Stimulated activated naive CD8-positive, alpha-beta T cell treated with anti-CD3 and anti-CD28 coated beads, Interleukin-15, Interleukin-2, amounts not matched to agents 100 ng/mL and 50 ng/mL, for 24 hours (primary cell): ENCODE measurements around the gene MYRIP.
"Not testable (repeated sequence)": the region's sequence is repeated elsewhere in the genome, so short reads cannot be mapped to it uniquely, and the experiment has no call there.

Source experiments
- H3K27ac Mint-ChIP-seq: one replicate; pipeline ENCODE4 v1.8.0; 2021; ENCODE audit warnings: mild to moderate bottlenecking, mixed read lengths
- H3K27me3 Mint-ChIP-seq: one replicate; pipeline ENCODE4 v1.8.0; 2021; ENCODE audit warnings: mixed read lengths
- H3K36me3 Mint-ChIP-seq: one replicate; pipeline ENCODE4 v1.8.0; 2021; ENCODE audit warnings: low read depth, mixed read lengths
- H3K4me1 Mint-ChIP-seq: one replicate; pipeline ENCODE4 v1.8.0; 2021; ENCODE audit warnings: low read depth, mixed read lengths
- H3K4me3 Mint-ChIP-seq: one replicate; pipeline ENCODE4 v1.8.0; 2021; ENCODE audit warnings: mild to moderate bottlenecking, mixed read lengths
- H3K9me3 Mint-ChIP-seq: one replicate; pipeline ENCODE4 v1.8.0; 2021; ENCODE audit warnings: mixed read lengths

Gene MYRIP

GRCh38 chr3:40044487-40044886 is 235.1 kb downstream of the MYRIP start:
- Mint-ChIP-seq H3K27ac (no peak overlapping the region), H3K4me1 (no peaks in the 10 kb centered on the region), H3K36me3 (no peaks in the 10 kb centered on the region), H3K9me3 (no peaks in the 10 kb centered on the region), H3K27me3 (peaks cover 5% of the 10 kb centered on the region), H3K4me3 (no peak overlapping the region)

- Mint-ChIP-seq H3K9me3 (no peaks in the 10 kb centered on the region), H3K4me1 (no peaks in the 10 kb centered on the region)
Observed at GRCh38 chr3:40045051-40045450, 235.6 kb downstream of the MYRIP start.

DNA sequence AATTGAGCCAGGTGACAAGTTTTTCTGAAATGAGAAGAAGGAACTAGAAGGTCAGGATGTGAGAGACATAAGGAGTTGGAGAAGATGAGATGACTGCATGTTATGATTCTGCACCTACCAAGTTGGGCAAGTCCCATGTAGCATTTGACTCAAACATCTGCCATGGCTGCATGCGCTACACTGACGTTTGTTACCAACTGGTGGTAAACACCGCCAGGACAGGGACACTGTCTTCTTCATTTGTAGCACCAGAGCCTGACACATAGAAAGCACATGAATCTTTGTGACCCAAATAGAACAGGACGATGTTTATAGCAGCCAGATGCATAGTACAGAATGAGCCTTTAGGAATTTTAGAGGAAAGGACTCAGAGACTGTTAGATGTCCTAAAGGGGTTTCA is 236.7 kb downstream of the MYRIP start:
- H3K27ac Mint-ChIP-seq = no peak overlapping the region
- H3K27me3 Mint-ChIP-seq = no peaks in the 10 kb centered on the region
- H3K4me3 Mint-ChIP-seq = no peak overlapping the region
- H3K36me3 Mint-ChIP-seq = no peaks in the 10 kb centered on the region
- no peaks in the 10 kb centered on the region for H3K9me3 Mint-ChIP-seq
- no peaks in the 10 kb centered on the region for H3K4me1 Mint-ChIP-seq

More at GRCh38 chr3:40045051-40045450, 235.6 kb downstream of the MYRIP start:
- Mint-ChIP-seq H3K27ac (no peak overlapping the region), H3K4me3 (no peak overlapping the region), H3K27me3 (peaks cover under 1% of the 10 kb centered on the region), H3K36me3 (no peaks in the 10 kb centered on the region)

DNA sequence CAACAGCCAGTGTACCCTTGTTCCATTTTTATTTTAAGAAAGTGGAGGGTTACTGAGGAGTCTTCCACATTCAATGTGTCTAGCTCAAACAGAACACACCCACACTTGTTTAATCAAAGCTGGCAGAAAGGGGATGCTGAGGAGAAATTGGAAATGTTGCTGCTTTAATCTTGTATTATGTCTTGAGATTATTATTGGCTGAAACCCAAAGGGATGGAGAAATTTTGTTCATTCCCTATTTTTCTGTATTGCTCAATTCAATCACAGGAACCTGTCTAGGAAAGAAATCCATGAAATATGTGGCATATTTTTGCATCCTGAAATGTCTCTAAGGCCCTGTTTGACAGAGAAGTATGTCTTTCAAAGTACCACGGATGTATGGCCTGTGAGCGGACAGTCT is 238.0 kb downstream of the MYRIP start:
- Mint-ChIP-seq H3K27ac (no peak overlapping the region), H3K4me3 (no peak overlapping the region), H3K4me1 (no peaks in the 10 kb centered on the region), H3K36me3 (no peaks in the 10 kb centered on the region), H3K27me3 (no peaks in the 10 kb centered on the region), H3K9me3 (no peaks in the 10 kb centered on the region)

DNA sequence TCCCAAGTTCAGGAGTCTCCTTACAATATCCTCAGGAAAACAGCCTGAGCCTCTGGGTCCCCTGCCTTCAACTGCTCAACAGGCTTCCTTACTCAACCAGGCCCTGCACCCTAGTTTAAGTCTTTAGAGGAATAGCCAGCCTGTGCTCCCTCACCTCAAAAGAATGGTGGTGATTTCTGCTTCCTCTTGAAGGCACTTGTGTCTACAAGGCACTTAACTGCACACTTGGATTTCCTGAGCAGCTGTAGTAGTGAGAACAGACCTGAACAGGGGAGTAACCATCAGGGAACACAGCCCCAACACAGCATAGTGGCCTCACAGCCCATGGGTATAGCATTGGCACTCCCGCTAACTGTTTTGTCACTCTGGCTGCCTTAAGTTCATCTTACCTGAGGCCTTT is 244.3 kb downstream of the MYRIP start:
- H3K27ac Mint-ChIP-seq = no peak overlapping the region
- no peaks in the 10 kb centered on the region for H3K36me3 Mint-ChIP-seq
- no peak overlapping the region for H3K4me3 Mint-ChIP-seq
- peaks cover 3% of the 10 kb centered on the region for H3K27me3 Mint-ChIP-seq
- no peaks in the 10 kb centered on the region for H3K4me1 Mint-ChIP-seq
- no peaks in the 10 kb centered on the region for H3K9me3 Mint-ChIP-seq

GRCh38 chr3:40054568-40055222 is 245.3 kb downstream of the MYRIP start:
- Mint-ChIP-seq H3K27me3 (peaks cover 7% of the 10 kb centered on the region), H3K27ac (no peak overlapping the region), H3K4me1 (no peaks in the 10 kb centered on the region), H3K4me3 (no peak overlapping the region), H3K9me3 (peaks cover 5% of the 10 kb centered on the region), H3K36me3 (no peaks in the 10 kb centered on the region)

DNA sequence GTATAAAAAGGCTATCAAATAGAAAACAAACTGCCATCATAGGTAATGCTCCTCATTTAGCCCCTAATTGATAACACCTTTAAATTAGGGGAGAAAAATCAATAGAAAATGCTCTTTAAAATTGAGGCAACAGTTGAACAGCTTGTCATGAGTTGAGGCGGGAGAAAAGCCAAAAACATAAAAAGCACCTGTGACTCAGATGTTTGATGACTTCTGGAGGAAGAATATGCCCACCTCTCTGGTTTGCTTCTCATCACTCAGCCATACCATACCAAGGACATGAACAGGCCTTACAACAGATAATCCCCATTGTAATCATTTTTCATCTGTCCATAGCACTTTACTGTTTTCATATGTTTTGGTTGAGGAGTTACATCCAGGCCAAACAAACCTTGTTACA is 246.0 kb downstream of the MYRIP start:
- Mint-ChIP-seq H3K36me3 (no peaks in the 10 kb centered on the region), H3K27me3 (peaks cover 9% of the 10 kb centered on the region)

DNA sequence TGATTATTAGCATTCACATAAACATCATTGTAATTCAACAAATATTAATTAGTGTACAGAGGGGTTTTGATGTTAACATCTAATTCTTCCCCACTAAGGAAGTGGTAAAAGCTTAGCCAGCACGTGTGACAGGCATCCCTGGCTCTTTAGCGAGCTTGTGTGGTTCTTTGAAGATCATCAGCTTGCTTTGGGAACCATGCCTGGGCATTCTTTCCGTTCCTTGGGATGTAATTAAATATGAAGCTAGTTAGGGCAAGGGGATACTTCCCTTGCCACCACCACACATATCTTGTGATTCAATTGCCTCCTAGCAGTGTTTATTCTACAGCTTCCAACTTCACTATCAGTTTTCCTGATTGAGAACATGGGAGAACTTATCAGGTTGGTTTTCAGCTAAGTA is 246.5 kb downstream of the MYRIP start:
- Mint-ChIP-seq H3K27me3 (peaks cover 9% of the 10 kb centered on the region), H3K36me3 (no peaks in the 10 kb centered on the region), H3K4me1 (no peaks in the 10 kb centered on the region), H3K27ac (no peak overlapping the region), H3K9me3 (peaks cover 7% of the 10 kb centered on the region), H3K4me3 (no peak overlapping the region)

More for the DNA sequence above, 246.0 kb downstream of the MYRIP start:
- H3K9me3 Mint-ChIP-seq = peaks cover 7% of the 10 kb centered on the region
- no peaks in the 10 kb centered on the region for H3K4me1 Mint-ChIP-seq
- no peak overlapping the region for H3K4me3 Mint-ChIP-seq
- H3K27ac Mint-ChIP-seq = no peak overlapping the region

DNA sequence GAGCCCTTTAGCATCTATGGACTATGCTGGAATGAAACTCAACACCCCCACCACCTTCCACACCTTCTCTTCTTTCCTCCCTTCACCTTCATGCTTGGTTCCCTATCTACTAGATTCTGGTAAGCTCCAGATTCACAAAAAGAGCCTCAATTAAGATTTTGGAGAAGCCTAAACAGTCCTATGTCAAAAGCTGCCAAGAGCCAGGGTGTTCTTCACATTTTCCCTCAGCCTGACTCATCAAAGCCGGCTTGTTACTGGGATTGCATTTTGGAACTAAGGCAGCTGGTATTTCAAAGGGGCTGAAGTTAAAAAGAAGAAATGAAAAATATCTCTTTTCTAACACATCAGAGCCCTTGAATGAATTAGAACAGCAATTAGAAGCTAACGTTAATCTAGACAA is 247.7 kb downstream of the MYRIP start:
- no peaks in the 10 kb centered on the region for H3K4me1 Mint-ChIP-seq
- peaks cover 7% of the 10 kb centered on the region for H3K9me3 Mint-ChIP-seq
- H3K4me3 Mint-ChIP-seq = no peak overlapping the region
- no peak overlapping the region for H3K27ac Mint-ChIP-seq
- no peaks in the 10 kb centered on the region for H3K36me3 Mint-ChIP-seq
- peaks cover 13% of the 10 kb centered on the region for H3K27me3 Mint-ChIP-seq

- Mint-ChIP-seq H3K4me1 (no peaks in the 10 kb centered on the region), H3K27ac (no peak overlapping the region), H3K27me3 (peaks cover 14% of the 10 kb centered on the region), H3K36me3 (no peaks in the 10 kb centered on the region), H3K9me3 (peaks cover 7% of the 10 kb centered on the region), H3K4me3 (no peak overlapping the region)
Observed at GRCh38 chr3:40057786-40058185, 248.4 kb downstream of the MYRIP start.

DNA sequence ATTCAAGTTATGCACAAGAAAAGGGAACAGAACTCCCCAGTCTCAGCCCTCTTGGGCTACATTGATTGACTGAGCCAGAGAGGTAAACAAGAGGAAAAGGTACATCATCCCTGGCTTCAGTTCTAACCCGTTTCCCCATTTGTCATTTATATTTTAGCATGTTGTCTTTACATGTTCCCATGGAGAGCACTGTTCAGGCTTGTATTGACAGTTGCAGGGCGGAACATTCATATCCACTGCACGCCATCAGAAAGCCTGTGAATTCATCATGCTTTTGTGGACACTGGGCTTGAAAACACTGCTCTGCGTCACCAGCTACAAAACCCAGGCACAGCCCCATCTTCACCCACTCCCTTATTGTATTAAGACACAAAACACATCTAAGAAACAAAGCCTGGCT is 259.2 kb downstream of the MYRIP start:
- Mint-ChIP-seq H3K4me3 (no peak overlapping the region), H3K4me1 (no peaks in the 10 kb centered on the region), H3K27ac (no peak overlapping the region), H3K9me3 (no peaks in the 10 kb centered on the region), H3K27me3 (peaks cover 10% of the 10 kb centered on the region), H3K36me3 (no peaks in the 10 kb centered on the region)

DNA sequence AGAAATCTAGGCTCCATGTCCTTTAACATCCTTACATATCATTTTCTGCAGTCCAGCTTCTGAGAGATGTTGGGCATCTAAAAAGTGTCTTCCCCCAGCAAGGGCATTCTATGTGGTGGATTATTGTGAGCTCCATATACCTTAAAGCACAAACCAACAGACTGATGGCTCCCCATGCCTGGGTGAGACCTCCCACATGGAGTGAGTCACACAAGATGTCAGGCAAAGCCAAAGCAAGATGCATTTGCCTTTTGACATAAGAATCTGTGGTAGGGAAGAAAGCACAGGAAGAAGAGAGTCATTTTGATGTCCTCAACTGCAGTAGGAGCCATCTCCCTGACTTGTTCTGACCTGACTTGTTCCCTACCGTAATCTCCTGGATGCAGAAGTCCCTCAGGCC is 261.4 kb downstream of the MYRIP start:
- no peaks in the 10 kb centered on the region for H3K9me3 Mint-ChIP-seq
- peaks cover 10% of the 10 kb centered on the region for H3K27me3 Mint-ChIP-seq
- no peak overlapping the region for H3K27ac Mint-ChIP-seq
- H3K4me3 Mint-ChIP-seq = no peak overlapping the region
- H3K4me1 Mint-ChIP-seq = no peaks in the 10 kb centered on the region
- H3K36me3 Mint-ChIP-seq = no peaks in the 10 kb centered on the region

- Mint-ChIP-seq H3K4me1 (no peaks in the 10 kb centered on the region), H3K36me3 (no peaks in the 10 kb centered on the region), H3K27me3 (peaks cover 10% of the 10 kb centered on the region), H3K9me3 (no peaks in the 10 kb centered on the region), H3K4me3 (no peak overlapping the region), H3K27ac (no peak overlapping the region)
Observed at GRCh38 chr3:40071683-40072238, 262.4 kb downstream of the MYRIP start.

- H3K4me1 Mint-ChIP-seq = no peaks in the 10 kb centered on the region
- H3K27ac Mint-ChIP-seq = no peak overlapping the region
- H3K4me3 Mint-ChIP-seq = no peak overlapping the region
- no peaks in the 10 kb centered on the region for H3K9me3 Mint-ChIP-seq
- H3K27me3 Mint-ChIP-seq = peaks cover 10% of the 10 kb centered on the region
- no peaks in the 10 kb centered on the region for H3K36me3 Mint-ChIP-seq
Observed at GRCh38 chr3:40073310-40074007, 264.1 kb downstream of the MYRIP start.

DNA sequence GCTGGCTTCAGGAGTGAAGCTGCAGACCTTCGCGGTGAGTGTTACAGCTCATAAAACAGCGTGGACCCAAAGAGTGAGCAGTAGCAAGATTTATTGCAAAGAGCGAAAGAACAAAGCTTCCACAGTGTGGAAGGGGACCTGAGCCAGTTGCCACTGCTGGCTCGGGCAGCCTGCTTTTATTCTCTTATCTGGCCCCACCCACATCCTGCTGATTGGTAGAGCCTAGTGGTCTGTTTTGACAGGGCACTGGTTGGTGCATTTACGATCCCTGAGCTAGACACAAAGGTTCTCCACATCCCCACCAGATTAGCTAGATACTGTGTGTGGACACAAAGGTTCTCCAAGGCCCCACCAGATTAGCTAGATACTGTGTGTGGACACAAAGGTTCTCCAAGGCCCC is 267.7 kb downstream of the MYRIP start:
- not testable (repeated sequence) for H3K4me1 Mint-ChIP-seq, H3K4me3 Mint-ChIP-seq, H3K27me3 Mint-ChIP-seq, H3K27ac Mint-ChIP-seq, H3K36me3 Mint-ChIP-seq
- H3K9me3 Mint-ChIP-seq = peaks cover 15% of the 10 kb centered on the region
